ENCODE data around the gene CS.

The CS gene

DNA sequence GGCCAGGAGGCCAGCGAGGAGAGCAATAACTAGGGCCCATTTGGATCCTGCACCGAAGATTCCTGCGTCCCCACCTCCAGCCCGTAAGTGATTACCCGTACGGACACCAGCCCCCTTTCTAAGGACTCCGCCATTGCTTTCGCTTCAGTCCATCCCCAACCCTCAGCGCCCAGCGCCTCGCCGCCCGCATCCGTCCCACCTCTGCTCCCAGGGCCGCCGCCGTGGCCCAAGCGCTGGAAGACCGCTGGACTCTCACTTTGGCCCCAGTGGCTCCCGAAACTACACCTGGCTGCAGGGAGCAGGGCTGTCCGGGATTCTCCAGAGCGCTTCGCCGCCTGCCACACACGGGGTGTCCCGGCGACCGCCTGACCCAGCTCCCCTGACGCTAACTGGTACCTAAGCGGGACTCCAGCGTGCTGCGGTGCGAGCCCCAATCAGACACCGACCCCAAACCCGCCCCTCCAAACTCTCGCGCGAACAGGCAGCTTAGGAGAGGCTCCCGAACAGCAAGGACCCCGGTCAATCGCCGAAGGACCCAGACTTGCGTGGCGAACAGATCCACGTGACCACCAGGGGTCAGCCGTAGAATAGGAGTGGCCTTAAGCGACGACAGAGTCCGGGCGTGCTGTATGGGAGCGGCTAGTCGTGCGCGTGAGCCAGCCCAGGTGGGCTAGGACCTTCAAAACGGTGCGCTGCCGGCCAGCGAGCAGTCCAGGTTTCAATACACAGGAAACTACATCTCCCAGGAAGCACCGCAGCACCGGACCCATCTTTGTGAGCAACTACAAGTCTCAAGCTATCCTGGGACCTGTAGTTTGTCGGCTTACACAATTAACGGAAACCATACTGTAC, 15.7 kb upstream of the CS start, which contains the start of gene CNPY2:
TSS of gene CNPY2 (minus strand) at position 367 of the 852 bp plus-strand sequence. CDS start 771 bp downstream, outside the sequence.
- TF ChIP-seq CREB1 (IDR thresholded peaks at IDR 0.05; ENCODE audit: low read depth) (peak; percentile 42; the same call in 1 of the 2 replicates), ZBTB7A (IDR thresholded peaks at IDR 0.05; ENCODE audit: low read depth) (peak; percentile 61; the same call in 1 of the 2 replicates), TEAD4 (IDR thresholded peaks at IDR 0.05) (0 out of 2 replicates have a peak, but pooled peaks have one; percentile 14), EP300 (IDR thresholded peaks at IDR 0.05; ENCODE audit: borderline replicate concordance) (peak; percentile 45; the same call in 1 of the 2 replicates), EGR1 (IDR thresholded peaks at IDR 0.05) (no peak; the same call in 1 of the 2 replicates), FOXM1 (IDR thresholded peaks at IDR 0.05; ENCODE audit: borderline replicate concordance, low read depth) (no peak), TCF12 (IDR thresholded peaks at IDR 0.05; ENCODE audit: low read depth) (0 out of 2 replicates have a peak, but pooled peaks have one; percentile 60), REST (IDR thresholded peaks at IDR 0.05; ENCODE audit: low read depth) (no peak), CEBPB (IDR thresholded peaks at IDR 0.05) (peak; percentile 19; the same call in 1 of the 2 replicates), NFIC (IDR thresholded peaks at IDR 0.05) (no peak), TAF1 (IDR thresholded peaks at IDR 0.05; ENCODE audit: low read depth) (peak; percentile 91), MAX (IDR thresholded peaks at IDR 0.05) (peak; percentile 90), YY1 (IDR thresholded peaks at IDR 0.05; ENCODE audit: low read depth) (peak; percentile 87), RAD21 (IDR thresholded peaks at IDR 0.05; ENCODE audit: low read depth) (peak; percentile 55; the same call in 1 of the 2 replicates)
- TF ChIP-seq, protein P1, sequence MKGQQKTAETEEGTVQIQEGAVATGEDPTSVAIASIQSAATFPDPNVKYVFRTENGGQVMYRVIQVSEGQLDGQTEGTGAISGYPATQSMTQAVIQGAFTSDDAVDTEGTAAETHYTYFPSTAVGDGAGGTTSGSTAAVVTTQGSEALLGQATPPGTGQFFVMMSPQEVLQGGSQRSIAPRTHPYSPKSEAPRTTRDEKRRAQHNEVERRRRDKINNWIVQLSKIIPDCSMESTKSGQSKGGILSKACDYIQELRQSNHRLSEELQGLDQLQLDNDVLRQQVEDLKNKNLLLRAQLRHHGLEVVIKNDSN (IDR thresholded peaks at IDR 0.05) = peak; percentile 95

- no peak for TF ChIP-seq EGR1 (IDR thresholded peaks at IDR 0.05)
- TF ChIP-seq RAD21 (IDR thresholded peaks at IDR 0.05; ENCODE audit: low read depth) = no peak
- TF ChIP-seq CEBPB (IDR thresholded peaks at IDR 0.05) = no peak
- TF ChIP-seq TEAD4 (IDR thresholded peaks at IDR 0.05) = no peak
- TF ChIP-seq EP300 (IDR thresholded peaks at IDR 0.05; ENCODE audit: borderline replicate concordance) = no peak
- TF ChIP-seq, protein P1 (IDR thresholded peaks at IDR 0.05) = no peak
- no peak for TF ChIP-seq TAF1 (IDR thresholded peaks at IDR 0.05; ENCODE audit: low read depth)
These were observed 15.1 kb upstream of the CS start for GRCh38 chr12:56315249-56315621.

DNA sequence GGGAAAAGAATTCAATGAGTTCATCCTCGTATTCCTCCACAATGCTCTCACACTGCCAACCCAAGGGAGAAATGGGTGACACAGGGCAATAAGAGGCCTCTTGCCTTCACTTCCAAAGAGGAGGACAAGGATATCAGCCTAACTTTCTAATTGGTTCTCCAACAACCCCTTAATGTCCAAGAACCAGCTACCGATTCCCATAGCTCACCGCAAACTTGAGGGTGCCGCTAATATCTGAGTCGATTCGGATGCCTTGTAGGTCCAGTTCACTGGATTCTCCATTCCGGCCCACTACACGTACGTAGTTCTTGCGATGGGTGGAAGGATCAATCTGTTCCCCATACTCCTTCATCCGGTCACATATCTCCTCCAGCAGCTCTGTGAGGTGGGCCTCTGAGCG, 10.9 kb upstream of the CS start:
- TF ChIP-seq MAX (IDR thresholded peaks at IDR 0.05) = no peak
- no peak for TF ChIP-seq TCF12 (IDR thresholded peaks at IDR 0.05; ENCODE audit: low read depth)
- no peak for TF ChIP-seq REST (IDR thresholded peaks at IDR 0.05; ENCODE audit: low read depth)

DNA sequence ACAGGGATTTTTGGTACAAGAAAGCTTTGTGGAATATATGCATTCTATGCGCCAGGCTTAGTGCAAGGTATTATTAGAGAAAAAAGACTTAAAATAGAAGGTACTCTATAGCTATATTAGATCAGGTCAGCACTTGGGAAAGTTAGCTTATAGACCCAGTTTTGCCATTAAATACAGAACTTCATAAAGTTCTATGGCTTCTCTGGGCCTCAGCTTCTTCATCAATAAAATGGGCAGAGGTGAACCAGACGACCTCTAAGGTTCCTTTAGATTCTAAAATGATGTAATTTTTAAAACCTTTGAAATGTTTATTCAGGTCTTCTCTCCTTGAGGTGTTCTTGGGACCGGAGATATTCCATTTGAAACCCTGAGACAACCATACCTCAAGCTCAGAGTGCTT, 8.6 kb upstream of the CS start:
- TF ChIP-seq, protein P1 (IDR thresholded peaks at IDR 0.05) = no peak
- TF ChIP-seq CREB1 (IDR thresholded peaks at IDR 0.05; ENCODE audit: low read depth) (no peak), NFIC (IDR thresholded peaks at IDR 0.05) (no peak), YY1 (IDR thresholded peaks at IDR 0.05; ENCODE audit: low read depth) (no peak), MAX (IDR thresholded peaks at IDR 0.05) (no peak), CEBPB (IDR thresholded peaks at IDR 0.05) (no peak), EGR1 (IDR thresholded peaks at IDR 0.05) (no peak), EP300 (IDR thresholded peaks at IDR 0.05; ENCODE audit: borderline replicate concordance) (no peak), TCF12 (IDR thresholded peaks at IDR 0.05; ENCODE audit: low read depth) (no peak), ZBTB7A (IDR thresholded peaks at IDR 0.05; ENCODE audit: low read depth) (no peak), FOXM1 (IDR thresholded peaks at IDR 0.05; ENCODE audit: borderline replicate concordance, low read depth) (no peak), TEAD4 (IDR thresholded peaks at IDR 0.05) (no peak), RAD21 (IDR thresholded peaks at IDR 0.05; ENCODE audit: low read depth) (no peak), REST (IDR thresholded peaks at IDR 0.05; ENCODE audit: low read depth) (no peak), TAF1 (IDR thresholded peaks at IDR 0.05; ENCODE audit: low read depth) (no peak)

Measured in Ishikawa (cell line).